ENCODE results near the gene POLR1A. TPM values are rescaled to one million over a fixed set of nuclear protein-coding genes. Genes with fewer than 3 reads are reported as not detected.
"Not testable (repeated sequence)": the region's sequence is repeated elsewhere in the genome, so short reads cannot be mapped to it uniquely, and the experiment has no call there.

Gene POLR1A
- total RNA-seq, 2 experiments from 2014 or later = 25.2 to 29.7 TPM

GRCh38 chr2:85995648-85996529 is 109.8 kb downstream of the POLR1A start:
- Mint-ChIP-seq H3K27ac (peak overlapping the region; percentile 97), H3K36me3 (ENCODE audit: low read depth) (peaks cover 24% of the 10 kb centered on the region), H3K4me1 (peaks cover 83% of the 10 kb centered on the region), H3K4me3 (no peak overlapping the region), H3K9me3 (peaks cover 8% of the 10 kb centered on the region), H3K27me3 (no peaks in the 10 kb centered on the region)
- POLR2A ChIA-PET = interaction anchor here (0.8 to 9.8 kb wide), 4 partner anchors 35 to 110 kb away, joined by 3 to 110 read pairs (median 4); partner anchors contain the start of genes POLR1A and PTCD3
- CTCF ChIA-PET = interaction anchor here (2.2 to 4.6 kb wide), 4 partner anchors 15 to 168 kb away, joined by 7 to 28 read pairs (median 20); partner anchors contain the start of gene ST3GAL5
- no peak for DNase-seq

GRCh38 chr2:85994897-85995647 is 110.6 kb downstream of the POLR1A start:
- Mint-ChIP-seq H3K9me3 (peaks cover 3% of the 10 kb centered on the region), H3K36me3 (ENCODE audit: low read depth) (peaks cover 18% of the 10 kb centered on the region), H3K27ac (peak overlapping the region; percentile 97), H3K27me3 (no peaks in the 10 kb centered on the region), H3K4me1 (peaks cover 77% of the 10 kb centered on the region), H3K4me3 (no peak overlapping the region)
- ChIA-PET CTCF (interaction anchor here (0.6 to 4.6 kb wide), 9 partner anchors 9 to 168 kb away, joined by 3 to 28 read pairs (median 7); partner anchors contain the start of gene ST3GAL5), POLR2A (interaction anchor here (1.1 to 9.8 kb wide), 9 partner anchors 22 to 144 kb away, joined by 4 to 110 read pairs (median 5); no protein-coding TSS in a partner anchor)
- DNase-seq = no peak

- CTCF ChIA-PET = interaction anchor here (0.6 to 4.6 kb wide), 13 partner anchors 9 to 167 kb away, joined by 3 to 28 read pairs (median 5); partner anchors contain the start of gene ST3GAL5
- peaks cover 2% of the 10 kb centered on the region for H3K9me3 Mint-ChIP-seq
- POLR2A ChIA-PET = interaction anchor here (0.7 to 9.8 kb wide), 13 partner anchors 15 to 167 kb away, joined by 4 to 110 read pairs (median 5); no protein-coding TSS in a partner anchor
- no peaks in the 10 kb centered on the region for H3K27me3 Mint-ChIP-seq
- peaks cover 17% of the 10 kb centered on the region for H3K36me3 Mint-ChIP-seq (ENCODE audit: low read depth)
- no peak overlapping the region for H3K4me3 Mint-ChIP-seq
- H3K27ac Mint-ChIP-seq = peak overlapping the region; percentile 97
- peaks cover 71% of the 10 kb centered on the region for H3K4me1 Mint-ChIP-seq
- peak; percentile 28 for DNase-seq
Observed at GRCh38 chr2:85994421-85994777, 111.3 kb downstream of the POLR1A start.

- H3K27ac Mint-ChIP-seq = peak overlapping the region; percentile 47
- POLR2A ChIA-PET = interaction anchor here (0.6 to 9.8 kb wide), 5 partner anchors 11 to 165 kb away, joined by 3 to 110 read pairs (median 5); no protein-coding TSS in a partner anchor
- CTCF ChIA-PET = interaction anchor here (0.7 to 4.6 kb wide), 3 partner anchors 44 to 104 kb away, joined by 3 to 28 read pairs (median 19); partner anchors contain the start of gene ST3GAL5
- peaks cover 62% of the 10 kb centered on the region for H3K4me1 Mint-ChIP-seq
- peaks cover 2% of the 10 kb centered on the region for H3K9me3 Mint-ChIP-seq
- DNase-seq = no peak
- no peak overlapping the region for H3K4me3 Mint-ChIP-seq
- H3K27me3 Mint-ChIP-seq = no peaks in the 10 kb centered on the region
- H3K36me3 Mint-ChIP-seq (ENCODE audit: low read depth) = peaks cover 16% of the 10 kb centered on the region
Observed at GRCh38 chr2:85992611-85993010, 113.1 kb downstream of the POLR1A start.

GRCh38 chr2:85992053-85992452 is 113.6 kb downstream of the POLR1A start:
- ChIA-PET POLR2A (interaction anchor here (9.8 kb wide), 1 partner anchor 45 kb away, joined by 110 read pairs; no protein-coding TSS in a partner anchor), CTCF (interaction anchor here (0.7 to 4.6 kb wide), 3 partner anchors 44 to 104 kb away, joined by 3 to 28 read pairs (median 19); partner anchors contain the start of gene ST3GAL5)
- not testable (repeated sequence) for H3K9me3 Mint-ChIP-seq, H3K4me3 Mint-ChIP-seq, DNase-seq, H3K27ac Mint-ChIP-seq, H3K27me3 Mint-ChIP-seq
- peaks cover 10% of the 10 kb centered on the region for H3K36me3 Mint-ChIP-seq (ENCODE audit: low read depth)
- peaks cover 56% of the 10 kb centered on the region for H3K4me1 Mint-ChIP-seq

GRCh38 chr2:85990084-85990483 is 115.6 kb downstream of the POLR1A start:
- H3K4me1 Mint-ChIP-seq = peaks cover 37% of the 10 kb centered on the region
- DNase-seq = no peak
- CTCF ChIA-PET = interaction anchor here (1.1 to 4.6 kb wide), 2 partner anchors 46 to 162 kb away, joined by 3 to 19 read pairs; no protein-coding TSS in a partner anchor
- H3K9me3 Mint-ChIP-seq = peaks cover 2% of the 10 kb centered on the region
- H3K27ac Mint-ChIP-seq = no peak overlapping the region
- POLR2A ChIA-PET = interaction anchor here (1.1 kb wide), 1 partner anchor 10 kb away, joined by 6 read pairs; no protein-coding TSS in a partner anchor
- no peak overlapping the region for H3K4me3 Mint-ChIP-seq
- H3K27me3 Mint-ChIP-seq = no peaks in the 10 kb centered on the region
- no peaks in the 10 kb centered on the region for H3K36me3 Mint-ChIP-seq (ENCODE audit: low read depth)

GRCh38 chr2:85989288-85989865 is 116.3 kb downstream of the POLR1A start:
- Mint-ChIP-seq H3K4me1 (peaks cover 30% of the 10 kb centered on the region), H3K27me3 (no peaks in the 10 kb centered on the region), H3K27ac (no peak overlapping the region), H3K9me3 (peaks cover 2% of the 10 kb centered on the region), H3K36me3 (ENCODE audit: low read depth) (no peaks in the 10 kb centered on the region), H3K4me3 (no peak overlapping the region)
- DNase-seq = no peak
- ChIA-PET CTCF (interaction anchor here (4.6 kb wide), 1 partner anchor 47 kb away, joined by 19 read pairs; no protein-coding TSS in a partner anchor), POLR2A (interaction anchor here (0.9 to 2.1 kb wide), 2 partner anchors 9 to 101 kb away, joined by 4 read pairs; partner anchors contain the start of gene ST3GAL5)

DNA sequence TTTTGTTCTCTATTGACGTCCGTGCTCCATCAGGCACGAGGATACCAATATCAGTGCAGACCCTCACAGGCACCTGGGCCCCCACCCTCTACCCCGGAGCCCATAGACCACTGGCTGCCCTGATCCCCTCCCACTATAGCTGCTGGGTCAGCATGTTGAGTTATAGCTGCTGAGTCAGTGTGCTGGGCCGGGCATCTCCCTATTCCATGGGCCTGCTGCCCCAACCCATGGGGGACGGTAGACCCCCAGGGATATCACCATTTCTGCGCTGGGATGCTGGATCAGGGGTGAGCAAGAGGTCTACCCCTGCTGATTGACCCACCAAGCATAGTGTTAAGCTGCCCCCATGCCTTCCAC is 116.8 kb downstream of the POLR1A start:
- Mint-ChIP-seq H3K4me1 (peaks cover 25% of the 10 kb centered on the region), H3K36me3 (ENCODE audit: low read depth) (no peaks in the 10 kb centered on the region), H3K27ac (no peak overlapping the region), H3K27me3 (no peaks in the 10 kb centered on the region), H3K9me3 (peaks cover 2% of the 10 kb centered on the region), H3K4me3 (no peak overlapping the region)
- CTCF ChIA-PET = interaction anchor here (4.6 kb wide), 1 partner anchor 47 kb away, joined by 19 read pairs; no protein-coding TSS in a partner anchor
- no peak for DNase-seq
- POLR2A ChIA-PET = interaction anchor here (0.9 to 2.1 kb wide), 2 partner anchors 9 to 100 kb away, joined by 4 read pairs; partner anchors contain the start of gene ST3GAL5

- peaks cover 21% of the 10 kb centered on the region for H3K4me1 Mint-ChIP-seq
- no peak for DNase-seq
- ChIA-PET POLR2A (interaction anchor here (2.1 kb wide), 1 partner anchor 10 kb away, joined by 4 read pairs; no protein-coding TSS in a partner anchor), CTCF (interaction anchor here (4.6 kb wide), 1 partner anchor 48 kb away, joined by 19 read pairs; no protein-coding TSS in a partner anchor)
- H3K27me3 Mint-ChIP-seq = no peaks in the 10 kb centered on the region
- H3K36me3 Mint-ChIP-seq (ENCODE audit: low read depth) = no peaks in the 10 kb centered on the region
- H3K27ac Mint-ChIP-seq = no peak overlapping the region
- H3K4me3 Mint-ChIP-seq = no peak overlapping the region
- peaks cover 2% of the 10 kb centered on the region for H3K9me3 Mint-ChIP-seq
Observed at GRCh38 chr2:85988175-85988913, 117.3 kb downstream of the POLR1A start.

DNA sequence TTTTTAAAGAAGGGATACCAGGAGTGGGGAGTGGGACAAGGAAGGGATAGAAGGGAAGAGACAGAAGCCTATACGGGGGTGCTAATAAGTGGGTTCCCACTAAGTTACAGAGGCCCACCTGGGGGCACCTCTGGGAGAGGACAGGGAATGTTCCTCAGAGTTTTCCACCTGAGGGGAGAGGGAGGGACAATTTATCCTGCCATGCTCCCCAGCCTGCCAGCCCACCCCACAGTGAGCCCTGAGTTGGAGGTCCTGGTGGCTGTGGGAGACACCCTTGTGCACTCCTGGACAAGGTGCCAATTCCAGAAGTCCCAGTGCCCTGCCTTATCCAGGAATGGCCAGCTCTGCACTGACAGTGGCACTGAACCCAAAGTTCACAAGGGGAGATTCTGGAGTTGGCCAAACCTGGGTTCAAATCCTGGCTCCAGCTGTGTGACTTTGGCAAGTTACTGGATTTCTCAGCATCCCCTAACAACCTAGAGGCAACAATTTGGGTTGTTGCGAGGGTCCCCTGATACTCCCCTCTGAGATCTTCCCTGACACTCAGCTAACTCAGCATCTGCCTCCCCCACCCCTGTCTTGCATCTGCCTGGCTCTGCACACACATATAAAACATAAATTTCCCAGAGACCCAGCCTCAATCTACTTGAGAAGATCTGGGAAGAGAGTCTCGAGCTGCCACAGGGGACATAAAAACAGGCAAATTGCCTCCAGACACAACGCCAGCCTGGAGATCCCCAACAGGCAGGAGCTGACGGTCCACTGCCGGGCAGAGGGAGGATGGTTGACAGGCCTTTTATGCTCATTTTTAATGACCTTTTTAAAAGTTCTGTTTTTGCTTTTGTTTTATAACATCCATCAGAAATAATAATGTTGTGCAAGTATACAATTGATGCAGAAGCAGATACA is 118.2 kb downstream of the POLR1A start:
- Mint-ChIP-seq H3K27me3 (peaks cover 3% of the 10 kb centered on the region), H3K4me1 (peaks cover 15% of the 10 kb centered on the region), H3K36me3 (ENCODE audit: low read depth) (no peaks in the 10 kb centered on the region), H3K9me3 (peaks cover 2% of the 10 kb centered on the region), H3K4me3 (no peak overlapping the region), H3K27ac (no peak overlapping the region)
- ChIA-PET CTCF (no interaction called here), POLR2A (interaction anchor here (2.1 kb wide), 1 partner anchor 11 kb away, joined by 4 read pairs; no protein-coding TSS in a partner anchor)
- DNase-seq = no peak

DNA sequence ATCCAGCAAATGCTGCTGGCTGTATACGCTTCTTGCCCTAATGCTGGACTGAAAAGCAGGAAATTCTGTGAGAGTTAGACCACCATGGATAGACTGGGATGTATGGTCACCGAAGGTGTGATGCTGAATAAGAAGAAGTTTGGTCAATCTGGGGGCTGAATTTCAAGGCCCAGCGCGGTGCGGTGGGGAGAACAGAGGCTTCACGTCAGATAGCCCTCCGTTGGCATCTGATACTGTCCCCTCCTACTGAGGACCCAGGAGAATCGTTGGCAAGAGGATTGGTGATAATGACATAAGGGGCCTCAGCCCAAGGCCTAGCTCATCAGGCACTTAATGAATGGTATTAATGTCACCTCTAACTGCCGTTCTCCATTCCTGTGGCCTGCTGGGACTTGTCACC is 119.6 kb downstream of the POLR1A start:
- H3K9me3 Mint-ChIP-seq = no peaks in the 10 kb centered on the region
- CTCF ChIA-PET = no interaction called here
- no peak overlapping the region for H3K27ac Mint-ChIP-seq
- H3K36me3 Mint-ChIP-seq (ENCODE audit: low read depth) = peaks cover 3% of the 10 kb centered on the region
- no peak for DNase-seq
- no peak overlapping the region for H3K4me3 Mint-ChIP-seq
- POLR2A ChIA-PET = no interaction called here
- peaks cover 5% of the 10 kb centered on the region for H3K27me3 Mint-ChIP-seq
- H3K4me1 Mint-ChIP-seq = peaks cover 13% of the 10 kb centered on the region
